Head of caudate nucleus (tissue), 42 donors: ENCODE results near the gene SLC22A2.

ENCODE experiments used
- DNase-seq, 42 donors: peaks; one replicate each; pipeline versions ENCODE4 v3.0.0 to v3.0.0-alpha.2; 2020 to 2021; ENCODE audit warnings: mixed read lengths in 7 of 42
- intact Hi-C: fragments of 100-400 bp; cut with DNase I; formaldehyde crosslinking; loops from one replicate; pipeline ENCODE4 v1.15.0; 2022

SLC22A2 gene

GRCh38 chr6:160226118-160226591 is 32.5 kb downstream of the SLC22A2 start:
- intact Hi-C loops, result no loop called here
- DNase-seq, result no peak

GRCh38 chr6:160224639-160225237 is 33.9 kb downstream of the SLC22A2 start:
- intact Hi-C loops, result no loop called here
- no peak for DNase-seq

- no peak for DNase-seq
- intact Hi-C loops, result no loop called here
Measured at GRCh38 chr6:160222491-160222890, 36.1 kb downstream of the SLC22A2 start.

- intact Hi-C loops, result no loop called here
- no peak for DNase-seq
Measured at GRCh38 chr6:160221918-160222317, 36.7 kb downstream of the SLC22A2 start.

GRCh38 chr6:160221423-160221822 is 37.2 kb downstream of the SLC22A2 start:
- intact Hi-C loops, result no loop called here
- DNase-seq, result no peak

- intact Hi-C loops, result no loop called here
- DNase-seq, result no peak
Measured at GRCh38 chr6:160218810-160219209, 39.8 kb downstream of the SLC22A2 start.

GRCh38 chr6:160217863-160218262 is 40.8 kb downstream of the SLC22A2 start:
- intact Hi-C loops, result no loop called here

GRCh38 chr6:160217073-160217472 is 41.5 kb downstream of the SLC22A2 start:
- no peak for DNase-seq
- intact Hi-C loops, result no loop called here

More at GRCh38 chr6:160217863-160218262, 40.8 kb downstream of the SLC22A2 start:
- no peak for DNase-seq

GRCh38 chr6:160215232-160215631 is 43.4 kb downstream of the SLC22A2 start:
- intact Hi-C loops, result no loop called here
- DNase-seq, result no peak

- intact Hi-C loops, result no loop called here
- DNase-seq, result no peak
Measured at GRCh38 chr6:160207618-160208017, 51.0 kb downstream of the SLC22A2 start.

GRCh38 chr6:160204710-160205109 is 53.9 kb downstream of the SLC22A2 start:
- intact Hi-C loops, result no loop called here

GRCh38 chr6:160203953-160204352 is 54.7 kb downstream of the SLC22A2 start:
- intact Hi-C loops, result no loop called here
- no peak for DNase-seq

More at GRCh38 chr6:160204710-160205109, 53.9 kb downstream of the SLC22A2 start:
- DNase-seq, result no peak

GRCh38 chr6:160203522-160203921 is 55.1 kb downstream of the SLC22A2 start:
- intact Hi-C loops, result no loop called here

GRCh38 chr6:160203076-160203475 is 55.5 kb downstream of the SLC22A2 start:
- intact Hi-C loops, result no loop called here
- DNase-seq, result no peak

More at GRCh38 chr6:160203522-160203921, 55.1 kb downstream of the SLC22A2 start:
- no peak for DNase-seq

GRCh38 chr6:160202411-160202810 is 56.2 kb downstream of the SLC22A2 start:
- no peak for DNase-seq
- intact Hi-C loops, result no loop called here

GRCh38 chr6:160201061-160201460 is 57.6 kb downstream of the SLC22A2 start:
- no peak for DNase-seq
- intact Hi-C loops, result no loop called here

GRCh38 chr6:160198606-160199211 is 59.9 kb downstream of the SLC22A2 start:
- no peak for DNase-seq
- intact Hi-C loops, result no loop called here

- intact Hi-C loops, result no loop called here
- DNase-seq, result no peak
Measured at GRCh38 chr6:160197662-160198061, 61.0 kb downstream of the SLC22A2 start.

- intact Hi-C loops, result no loop called here
- no peak for DNase-seq
Measured at GRCh38 chr6:160194808-160195207, 63.8 kb downstream of the SLC22A2 start.

GRCh38 chr6:160192840-160193239 is 65.8 kb downstream of the SLC22A2 start:
- intact Hi-C loops, result no loop called here
- no peak for DNase-seq

- intact Hi-C loops, result no loop called here
Measured at GRCh38 chr6:160190973-160191372, 67.6 kb downstream of the SLC22A2 start.

More at GRCh38 chr6:160190973-160191372, 67.6 kb downstream of the SLC22A2 start:
- no peak for DNase-seq
